IPS-20b (cell line): ENCODE measurements around the gene MUC4.

Source experiments
- H3K27ac ChIP-seq: one replicate; pipeline ENCODE4 v1.5.1; 2013; ENCODE audit warnings: low read length
- H3K27me3 ChIP-seq: 2 replicates; pipeline ENCODE4 v1.6.1; 2013; ENCODE audit warnings: mild to moderate bottlenecking, low read length, inconsistent platforms; ENCODE audit not compliant: insufficient read depth
- H3K36me3 ChIP-seq: 2 replicates; pipeline ENCODE4 v1.6.1; 2013; ENCODE audit warnings: low read depth, mild to moderate bottlenecking, inconsistent platforms, low read length, moderate library complexity; ENCODE audit not compliant: insufficient read depth
- H3K4me1 ChIP-seq: 2 replicates; pipeline ENCODE4 v1.6.1; 2013; ENCODE audit warnings: mild to moderate bottlenecking, control low read depth, inconsistent platforms, low read length, moderate library complexity; ENCODE audit not compliant: insufficient read depth
- H3K4me3 ChIP-seq: 2 replicates; pipeline ENCODE4 v1.5.1; 2013; ENCODE audit warnings: mild to moderate bottlenecking, low read length, inconsistent platforms
- H3K9ac ChIP-seq: 2 replicates; pipeline ENCODE4 v1.6.1; 2013; ENCODE audit warnings: low read depth, mild to moderate bottlenecking, inconsistent platforms, low read length, moderate library complexity
- H3K9me3 ChIP-seq: 2 replicates; pipeline ENCODE4 v1.6.1; 2013; ENCODE audit warnings: mild to moderate bottlenecking, low read depth, low read length, inconsistent platforms; ENCODE audit not compliant: insufficient read depth

MUC4 gene, protein sequence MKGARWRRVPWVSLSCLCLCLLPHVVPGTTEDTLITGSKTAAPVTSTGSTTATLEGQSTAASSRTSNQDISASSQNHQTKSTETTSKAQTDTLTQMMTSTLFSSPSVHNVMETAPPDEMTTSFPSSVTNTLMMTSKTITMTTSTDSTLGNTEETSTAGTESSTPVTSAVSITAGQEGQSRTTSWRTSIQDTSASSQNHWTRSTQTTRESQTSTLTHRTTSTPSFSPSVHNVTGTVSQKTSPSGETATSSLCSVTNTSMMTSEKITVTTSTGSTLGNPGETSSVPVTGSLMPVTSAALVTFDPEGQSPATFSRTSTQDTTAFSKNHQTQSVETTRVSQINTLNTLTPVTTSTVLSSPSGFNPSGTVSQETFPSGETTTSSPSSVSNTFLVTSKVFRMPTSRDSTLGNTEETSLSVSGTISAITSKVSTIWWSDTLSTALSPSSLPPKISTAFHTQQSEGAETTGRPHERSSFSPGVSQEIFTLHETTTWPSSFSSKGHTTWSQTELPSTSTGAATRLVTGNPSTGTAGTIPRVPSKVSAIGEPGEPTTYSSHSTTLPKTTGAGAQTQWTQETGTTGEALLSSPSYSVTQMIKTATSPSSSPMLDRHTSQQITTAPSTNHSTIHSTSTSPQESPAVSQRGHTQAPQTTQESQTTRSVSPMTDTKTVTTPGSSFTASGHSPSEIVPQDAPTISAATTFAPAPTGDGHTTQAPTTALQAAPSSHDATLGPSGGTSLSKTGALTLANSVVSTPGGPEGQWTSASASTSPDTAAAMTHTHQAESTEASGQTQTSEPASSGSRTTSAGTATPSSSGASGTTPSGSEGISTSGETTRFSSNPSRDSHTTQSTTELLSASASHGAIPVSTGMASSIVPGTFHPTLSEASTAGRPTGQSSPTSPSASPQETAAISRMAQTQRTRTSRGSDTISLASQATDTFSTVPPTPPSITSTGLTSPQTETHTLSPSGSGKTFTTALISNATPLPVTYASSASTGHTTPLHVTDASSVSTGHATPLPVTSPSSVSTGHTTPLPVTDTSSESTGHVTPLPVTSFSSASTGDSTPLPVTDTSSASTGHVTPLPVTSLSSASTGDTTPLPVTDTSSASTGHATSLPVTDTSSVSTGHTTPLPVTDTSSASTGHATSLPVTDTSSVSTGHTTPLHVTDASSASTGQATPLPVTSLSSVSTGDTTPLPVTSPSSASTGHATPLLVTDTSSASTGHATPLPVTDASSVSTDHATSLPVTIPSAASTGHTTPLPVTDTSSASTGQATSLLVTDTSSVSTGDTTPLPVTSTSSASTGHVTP (N-terminal part only)

DNA sequence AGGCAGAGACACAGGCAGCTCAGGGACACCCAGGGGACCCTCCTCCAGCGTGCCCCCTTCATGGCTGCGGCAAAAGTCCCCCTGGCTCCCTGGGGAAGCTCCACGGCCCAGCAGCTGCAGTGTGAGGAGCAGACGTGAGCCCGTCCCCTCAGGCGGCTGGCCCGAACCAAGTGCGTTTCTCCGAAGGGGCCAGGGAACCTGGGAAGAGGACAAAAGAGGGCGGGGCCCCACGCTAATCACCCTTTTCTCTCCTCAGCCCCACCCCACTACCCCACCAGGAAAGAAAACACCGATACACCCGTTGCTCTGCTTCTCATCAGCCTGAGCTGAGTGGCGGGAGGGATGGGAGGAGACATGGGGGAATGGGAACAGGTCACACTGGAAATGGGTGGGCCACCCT, at the start of gene MUC4:
TSS of gene MUC4 (minus strand) at position 174 of the 400 bp plus-strand sequence. CDS start at position 62, 112 bp downstream.
- Histone ChIP-seq H3K9ac (no peak within 1 kb of the TSS), H3K36me3 (no peaks in the 10 kb centered on the region), H3K27ac (no peak within 1 kb of the TSS), H3K4me3 (peak within 1 kb of the TSS; percentile 40; the same call in 1 of the 2 replicates), H3K9me3 (no peaks in the 10 kb centered on the region), H3K27me3 (no peaks in the 10 kb centered on the region; the same call in 1 of the 2 replicates), H3K4me1 (peaks cover 10% of the 10 kb centered on the region)

DNA sequence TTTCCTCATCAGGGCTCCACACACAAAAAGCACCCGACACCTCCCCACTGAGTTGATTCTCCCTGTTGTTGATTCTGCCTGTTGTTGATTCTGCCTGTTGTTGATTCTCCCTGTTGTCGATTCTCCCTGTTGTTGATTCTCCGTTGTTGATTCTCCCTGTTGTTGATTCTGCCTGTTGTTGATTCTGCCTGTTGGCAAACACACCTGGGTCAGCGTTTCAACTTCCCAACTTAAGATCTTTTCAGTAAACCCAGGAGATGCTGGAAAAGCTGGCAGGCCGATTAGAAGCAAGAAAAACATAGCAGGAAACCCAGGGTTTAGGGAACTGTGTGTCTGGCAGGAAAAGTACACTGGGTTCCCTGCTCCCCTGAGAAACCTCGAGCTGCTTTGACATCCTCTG, 48.7 kb upstream of the MUC4 start:
- Histone ChIP-seq H3K36me3 (0 out of 2 replicates have a peak, but pooled peaks cover under 1% of the 10 kb centered on the region), H3K9ac (no peak overlapping the region), H3K4me1 (no peaks in the 10 kb centered on the region)

DNA sequence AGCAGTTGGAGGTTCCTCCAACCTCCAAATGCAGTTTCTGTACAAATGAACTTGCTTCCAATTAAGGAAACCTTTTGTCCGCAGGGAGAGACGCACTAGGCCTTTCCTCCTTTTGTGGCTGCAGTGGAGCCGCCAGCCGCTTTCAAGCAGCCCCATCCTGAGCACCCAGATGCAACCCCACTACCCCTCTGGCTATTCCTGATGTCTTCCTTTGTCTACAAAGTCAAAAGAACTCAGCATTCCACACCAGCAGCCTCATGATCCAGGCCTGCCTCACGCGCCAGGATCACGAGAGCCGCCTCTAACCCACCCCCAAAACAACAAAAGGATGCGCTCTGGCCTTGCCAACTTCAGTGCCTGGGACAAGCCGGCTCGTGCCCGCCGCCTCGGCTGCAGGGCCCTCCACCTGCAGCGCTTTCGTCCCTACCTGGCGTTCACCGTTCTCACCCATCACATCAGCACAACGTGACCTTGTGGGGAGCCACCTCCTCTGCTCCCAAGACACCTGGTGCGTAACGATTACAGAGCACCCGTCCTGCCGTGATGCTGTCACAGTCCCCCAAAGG, 48.2 kb upstream of the MUC4 start:
- H3K4me3 ChIP-seq, result no peak overlapping the region
- no peak overlapping the region for H3K9ac ChIP-seq

More for the DNA sequence above, 48.7 kb upstream of the MUC4 start:
- Histone ChIP-seq H3K27me3 (no peaks in the 10 kb centered on the region), H3K4me3 (no peak overlapping the region), H3K9me3 (no peaks in the 10 kb centered on the region), H3K27ac (no peak overlapping the region)

DNA sequence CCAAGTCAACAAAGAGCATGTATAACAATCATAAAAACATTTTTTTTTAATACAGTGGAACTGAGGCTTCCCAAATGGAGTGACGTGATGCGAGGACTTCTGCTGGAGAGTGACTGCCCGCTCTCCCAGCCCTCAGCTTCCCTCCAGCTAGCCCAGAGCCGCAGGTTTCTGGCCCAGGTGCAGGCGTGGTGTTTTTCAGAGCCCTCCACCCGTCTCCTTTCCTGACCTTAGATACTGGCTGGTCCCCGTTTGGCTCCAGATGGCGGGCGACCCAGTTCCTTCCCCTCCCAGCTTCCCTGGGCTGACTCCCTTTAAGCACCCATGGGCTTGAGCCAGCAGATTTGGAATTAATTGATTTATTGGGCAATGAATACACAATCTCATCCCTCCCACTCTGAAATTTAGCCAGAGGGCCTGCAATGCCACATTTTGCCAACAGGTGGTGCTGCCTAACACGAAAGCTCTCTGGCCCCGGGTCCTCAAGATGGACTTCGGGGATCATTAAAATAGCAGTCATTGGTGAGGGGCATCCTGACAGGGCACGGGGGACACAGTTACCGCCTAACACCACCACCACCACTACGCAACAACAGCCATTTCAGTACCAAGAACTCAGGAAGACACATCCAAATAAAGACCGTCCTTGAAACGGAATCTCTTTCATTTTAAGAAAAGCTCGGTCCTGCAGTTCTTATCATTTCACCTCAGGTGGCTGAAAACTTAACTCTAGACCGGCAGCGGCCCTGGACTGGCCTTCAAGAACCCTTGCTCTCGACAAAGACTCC, 47.5 kb upstream of the MUC4 start:
- Histone ChIP-seq H3K4me3 (no peak overlapping the region), H3K36me3 (no peaks in the 10 kb centered on the region), H3K4me1 (no peaks in the 10 kb centered on the region), H3K9me3 (no peaks in the 10 kb centered on the region), H3K9ac (no peak overlapping the region), H3K27me3 (no peaks in the 10 kb centered on the region), H3K27ac (no peak overlapping the region)

More for the DNA sequence above, 48.2 kb upstream of the MUC4 start:
- no peaks in the 10 kb centered on the region for H3K27me3 ChIP-seq
- no peaks in the 10 kb centered on the region for H3K36me3 ChIP-seq
- H3K9me3 ChIP-seq, result no peaks in the 10 kb centered on the region
- H3K27ac ChIP-seq, result no peak overlapping the region
- no peaks in the 10 kb centered on the region for H3K4me1 ChIP-seq

DNA sequence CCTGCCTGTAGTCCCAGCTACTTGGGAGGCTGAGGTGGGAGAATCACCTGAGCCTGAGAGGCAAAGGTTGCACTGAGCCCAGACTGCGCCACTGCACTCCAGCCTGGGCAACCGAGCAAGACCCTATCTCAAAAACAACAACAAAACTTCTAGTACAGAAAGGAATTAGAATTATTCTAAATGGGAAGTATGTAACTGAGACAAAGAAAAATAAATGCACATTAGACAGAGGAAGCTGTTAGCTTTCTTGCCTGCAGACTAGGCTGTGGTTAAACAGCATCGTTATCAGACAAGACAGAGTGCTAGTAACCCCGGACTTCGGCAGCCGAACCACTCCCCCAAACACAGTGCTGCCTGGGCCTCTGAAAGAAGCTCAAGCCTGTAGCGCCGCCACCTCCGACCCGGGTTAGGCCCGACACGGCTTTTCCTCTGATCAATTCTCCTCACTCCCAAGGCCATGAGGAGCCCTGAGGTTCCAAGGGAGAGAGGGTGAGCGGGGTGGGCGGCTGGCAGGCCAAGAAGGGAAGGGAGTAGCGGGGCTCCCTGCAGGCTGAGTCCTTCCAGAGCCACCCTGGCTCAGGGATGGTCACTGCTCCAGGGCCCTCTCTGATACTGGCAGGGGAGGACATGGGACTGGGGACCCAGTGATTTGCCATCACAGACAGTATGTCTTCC, 44.8 kb upstream of the MUC4 start:
- H3K9me3 ChIP-seq, result no peaks in the 10 kb centered on the region
- peaks cover 3% of the 10 kb centered on the region; the same call in 1 of the 2 replicates for H3K27me3 ChIP-seq
- no peaks in the 10 kb centered on the region for H3K4me1 ChIP-seq
- no peak overlapping the region for H3K4me3 ChIP-seq
- no peak overlapping the region for H3K27ac ChIP-seq
- no peaks in the 10 kb centered on the region for H3K36me3 ChIP-seq
- no peak overlapping the region for H3K9ac ChIP-seq

DNA sequence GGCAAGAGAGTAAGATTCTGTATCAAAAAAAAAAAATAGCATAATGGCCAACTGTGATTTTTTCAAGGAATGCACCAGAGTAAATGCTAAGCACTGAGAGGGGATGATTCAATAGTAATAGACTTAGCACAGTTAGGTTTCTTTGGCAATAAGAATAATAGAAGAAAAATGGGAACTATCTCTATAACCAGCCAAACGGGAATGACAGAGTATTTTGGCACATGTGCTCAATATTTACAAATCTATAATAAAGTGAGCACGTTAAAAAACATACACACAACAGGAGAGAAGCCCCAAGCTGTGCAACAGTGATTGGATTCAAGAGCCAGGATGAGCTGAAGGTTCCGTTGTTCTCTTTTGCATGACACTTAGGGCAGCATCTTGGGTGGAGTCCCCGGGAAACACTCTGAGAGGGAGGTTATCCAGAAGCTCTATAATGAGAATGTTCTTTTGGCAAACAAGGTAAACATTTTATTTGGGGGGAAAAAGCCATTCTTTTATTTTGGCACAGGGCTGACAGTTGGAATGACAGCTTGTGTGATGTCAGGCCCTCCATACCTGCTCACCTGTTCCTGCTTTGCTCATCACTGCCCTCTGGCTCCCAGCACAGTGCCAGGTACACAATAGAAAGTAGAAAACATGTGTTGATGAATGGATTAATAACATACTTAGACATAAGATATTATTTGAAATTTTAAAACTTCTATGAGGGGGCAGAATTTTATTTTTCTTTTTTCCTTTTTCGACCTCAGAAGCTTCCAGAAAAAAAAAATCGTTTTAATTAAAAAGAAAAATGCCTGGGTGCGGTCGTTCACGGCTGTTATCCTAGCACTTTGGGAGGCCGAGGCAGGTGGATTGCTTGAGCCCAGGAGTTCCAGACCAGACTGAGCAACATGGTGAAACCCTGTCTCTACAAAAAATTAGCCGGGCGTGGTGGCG, 44.0 kb upstream of the MUC4 start:
- H3K36me3 ChIP-seq, result no peaks in the 10 kb centered on the region
- no peaks in the 10 kb centered on the region for H3K9me3 ChIP-seq
- no peak overlapping the region for H3K27ac ChIP-seq
- no peaks in the 10 kb centered on the region for H3K4me1 ChIP-seq
- H3K27me3 ChIP-seq, result peaks cover 9% of the 10 kb centered on the region; the same call in 1 of the 2 replicates
- no peak overlapping the region for H3K9ac ChIP-seq
- H3K4me3 ChIP-seq, result no peak overlapping the region

DNA sequence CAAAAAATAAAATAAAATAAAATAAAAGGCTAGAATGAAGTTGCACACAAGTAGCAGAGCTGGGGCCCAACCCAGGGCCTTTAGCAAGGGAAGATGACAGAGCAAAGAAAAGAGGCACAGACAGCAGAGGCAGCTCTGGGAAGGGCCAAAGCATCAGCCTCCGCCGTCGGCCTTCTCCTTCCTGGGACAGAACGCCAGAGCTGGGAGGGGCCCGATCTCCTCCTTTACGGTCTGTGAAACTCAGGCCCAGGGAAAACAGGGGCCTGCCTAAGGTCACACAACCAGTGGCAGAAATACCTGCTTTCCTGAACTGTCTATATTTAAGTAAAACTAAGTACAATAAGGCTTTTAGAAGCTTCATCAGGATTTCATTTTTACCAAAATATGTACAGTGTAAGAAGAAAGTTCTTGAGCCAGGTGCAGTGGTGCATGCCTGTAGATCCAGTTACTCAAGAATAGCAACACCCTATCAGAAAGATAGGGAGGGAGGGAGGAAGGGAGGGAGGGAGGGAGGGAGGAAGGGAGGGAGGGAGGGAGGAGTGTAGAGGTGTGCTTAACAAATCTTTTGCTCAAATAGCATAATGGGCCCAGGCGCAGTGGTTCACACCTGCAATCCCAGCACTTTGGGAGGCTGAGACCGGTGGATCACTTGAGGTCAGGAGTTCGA, 43.0 kb upstream of the MUC4 start:
- Histone ChIP-seq H3K36me3 (no peaks in the 10 kb centered on the region), H3K4me1 (no peaks in the 10 kb centered on the region), H3K9ac (no peak overlapping the region), H3K4me3 (no peak overlapping the region), H3K9me3 (no peaks in the 10 kb centered on the region), H3K27ac (no peak overlapping the region), H3K27me3 (peaks cover 9% of the 10 kb centered on the region; the same call in 1 of the 2 replicates)

DNA sequence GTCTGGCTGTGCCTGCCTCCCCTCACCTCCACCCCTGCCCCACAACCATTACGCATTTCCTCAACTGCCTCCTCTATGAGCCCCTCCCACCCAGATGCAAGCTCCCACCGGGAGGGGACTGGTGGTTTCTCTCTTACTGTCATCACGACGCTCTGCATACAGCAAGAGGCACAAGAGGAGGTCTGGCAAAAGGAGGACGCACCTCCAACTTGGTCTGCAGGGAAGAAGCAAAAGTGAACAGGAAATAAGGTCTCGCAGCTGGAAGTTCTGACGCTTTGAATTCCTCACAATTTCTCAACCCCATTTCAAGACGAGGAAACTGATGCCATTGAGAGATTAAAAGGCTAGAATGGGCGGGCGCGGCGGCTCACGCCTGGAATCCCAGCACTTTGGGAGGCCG, 42.3 kb upstream of the MUC4 start:
- H3K9ac ChIP-seq, result no peak overlapping the region
- H3K4me1 ChIP-seq, result no peaks in the 10 kb centered on the region
- H3K27me3 ChIP-seq, result peaks cover 9% of the 10 kb centered on the region; the same call in 1 of the 2 replicates
- no peak overlapping the region for H3K27ac ChIP-seq
- H3K4me3 ChIP-seq, result no peak overlapping the region
- no peaks in the 10 kb centered on the region for H3K9me3 ChIP-seq
- no peaks in the 10 kb centered on the region for H3K36me3 ChIP-seq

DNA sequence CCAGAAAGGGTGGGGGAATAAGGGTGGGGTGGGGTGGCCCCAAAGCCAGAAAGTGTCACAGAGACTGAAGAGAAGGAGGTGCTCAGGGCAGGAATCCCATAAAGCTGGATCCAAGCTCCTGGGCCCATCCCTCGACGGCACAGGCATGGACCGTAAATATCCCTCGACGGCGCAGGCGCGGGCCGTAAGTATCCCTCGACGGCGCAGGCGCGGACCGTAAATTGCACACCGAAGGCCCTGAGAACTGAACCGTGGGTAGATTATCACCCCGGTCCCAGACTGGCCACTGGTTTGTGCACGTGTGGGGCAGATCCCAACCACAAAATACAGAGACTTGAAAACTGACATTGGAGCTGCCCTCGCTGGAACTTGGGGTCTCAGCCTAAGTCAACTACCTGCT, 41.3 kb upstream of the MUC4 start:
- peaks cover 9% of the 10 kb centered on the region; the same call in 1 of the 2 replicates for H3K27me3 ChIP-seq
- H3K4me3 ChIP-seq, result no peak overlapping the region
- no peaks in the 10 kb centered on the region for H3K9me3 ChIP-seq
- H3K9ac ChIP-seq, result no peak overlapping the region
- H3K36me3 ChIP-seq, result no peaks in the 10 kb centered on the region
- H3K4me1 ChIP-seq, result no peaks in the 10 kb centered on the region
- H3K27ac ChIP-seq, result no peak overlapping the region
